Measurements from ENCODE around the gene MPPED2.

MPPED2 gene

GRCh38 chr11:30447058-30447640 lies 139.0 kb downstream of the MPPED2 start:
- DNase-seq: no peak

- no peak for DNase-seq
Measured at GRCh38 chr11:30446520-30446919, 139.6 kb downstream of the MPPED2 start.

DNA sequence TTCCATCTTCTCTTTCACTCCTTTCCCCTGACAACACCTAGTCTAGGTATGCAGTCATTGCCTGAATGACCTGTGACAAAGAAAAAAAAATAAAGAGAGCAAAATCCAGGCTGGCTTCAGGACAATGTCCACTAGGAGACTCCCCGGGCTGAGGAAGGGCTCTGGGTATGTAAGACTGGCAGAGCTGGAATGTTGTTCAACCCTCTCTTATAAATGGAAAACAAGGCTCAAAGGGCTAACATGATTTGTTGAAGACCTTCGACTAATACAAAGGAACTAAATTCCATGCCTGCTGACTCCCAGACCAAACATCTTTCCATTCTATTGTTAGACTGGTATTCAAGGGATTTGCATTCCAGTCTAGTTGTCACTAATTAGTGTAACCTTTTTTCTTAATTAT lies 141.1 kb downstream of the MPPED2 start:
- no peak for DNase-seq

DNA sequence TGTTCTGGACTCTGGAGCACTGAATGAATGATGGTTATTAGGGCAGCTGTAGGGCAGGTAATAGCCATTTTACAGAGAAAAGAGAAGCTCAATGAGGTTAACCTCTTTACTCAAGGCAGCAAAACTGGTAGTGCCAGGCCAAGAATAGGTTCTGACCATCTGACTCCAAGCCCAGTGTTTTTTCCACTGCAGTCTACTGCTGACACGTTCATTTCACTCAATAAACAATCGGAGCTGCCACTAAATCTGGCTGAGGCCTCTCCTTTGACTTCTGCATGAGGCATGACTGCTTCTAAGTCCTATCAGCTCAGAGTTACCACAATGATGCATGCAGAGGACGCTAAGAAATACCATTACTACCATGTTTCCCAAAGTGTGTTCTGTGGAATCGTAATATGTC lies 145.6 kb downstream of the MPPED2 start:
- no peak for DNase-seq

DNA sequence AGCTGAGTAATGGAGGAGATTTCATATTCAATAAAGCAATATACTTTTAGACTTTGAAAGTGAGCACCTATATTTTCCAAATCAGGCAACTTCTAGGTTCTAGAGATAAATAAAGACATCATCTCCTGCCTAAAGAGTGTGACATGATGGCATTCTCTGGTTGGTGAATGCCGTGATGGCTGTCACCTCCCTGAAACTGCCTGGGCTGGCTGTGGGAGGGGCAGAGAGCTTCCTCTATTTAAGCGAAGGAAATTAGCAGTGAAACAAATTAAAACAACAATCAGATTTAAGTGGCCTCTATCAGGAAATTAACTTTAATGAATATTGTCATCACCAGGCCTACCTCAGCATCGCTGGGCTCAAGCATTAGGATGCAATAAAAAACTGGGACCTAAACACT lies 149.4 kb downstream of the MPPED2 start:
- no peak for DNase-seq

DNA sequence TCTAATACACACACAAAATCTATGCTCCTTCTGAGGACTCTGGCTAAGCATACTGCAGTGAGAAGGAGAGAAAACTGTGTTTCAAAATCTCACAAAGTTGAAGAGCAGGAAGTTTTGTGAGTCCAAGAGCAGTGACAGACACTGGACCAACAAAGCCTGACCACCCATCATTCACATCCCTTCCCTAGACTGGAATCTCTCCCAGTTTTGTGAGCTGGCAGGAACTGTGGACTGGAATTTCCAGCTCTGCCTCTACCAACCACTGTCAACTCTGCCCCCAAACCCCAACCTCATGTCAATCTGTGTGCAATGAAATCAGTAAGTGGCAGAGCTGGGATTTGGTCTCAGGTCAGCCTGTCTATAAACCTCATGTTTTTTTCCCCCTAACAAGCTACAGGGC lies 150.7 kb downstream of the MPPED2 start:
- DNase-seq: no peak

GRCh38 chr11:30434901-30435300 lies 151.3 kb downstream of the MPPED2 start:
- no peak for DNase-seq

- DNase-seq: no peak
Measured at GRCh38 chr11:30433831-30434230, 152.3 kb downstream of the MPPED2 start.

DNA sequence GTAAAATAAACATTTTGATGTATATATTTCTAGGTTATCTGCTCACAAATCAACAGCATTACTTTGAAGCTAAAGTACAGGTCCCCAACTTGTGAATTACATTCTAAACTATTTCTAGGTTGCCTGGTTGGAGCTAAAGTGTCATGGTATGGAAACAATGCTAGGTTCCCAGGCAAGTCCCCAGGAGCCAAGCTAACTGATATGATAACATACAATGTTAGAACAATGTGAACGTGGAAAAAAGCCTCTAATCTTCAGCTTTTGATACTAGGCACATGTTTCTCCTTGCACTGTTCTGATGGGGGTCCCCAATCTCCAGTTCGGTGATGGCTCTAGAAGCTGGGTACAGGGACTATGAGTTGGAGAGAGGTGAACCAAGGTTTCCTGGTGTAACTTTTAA lies 153.4 kb downstream of the MPPED2 start:
- DNase-seq: no peak

- no peak for DNase-seq
Measured at GRCh38 chr11:30432178-30432577, 154.0 kb downstream of the MPPED2 start.

DNA sequence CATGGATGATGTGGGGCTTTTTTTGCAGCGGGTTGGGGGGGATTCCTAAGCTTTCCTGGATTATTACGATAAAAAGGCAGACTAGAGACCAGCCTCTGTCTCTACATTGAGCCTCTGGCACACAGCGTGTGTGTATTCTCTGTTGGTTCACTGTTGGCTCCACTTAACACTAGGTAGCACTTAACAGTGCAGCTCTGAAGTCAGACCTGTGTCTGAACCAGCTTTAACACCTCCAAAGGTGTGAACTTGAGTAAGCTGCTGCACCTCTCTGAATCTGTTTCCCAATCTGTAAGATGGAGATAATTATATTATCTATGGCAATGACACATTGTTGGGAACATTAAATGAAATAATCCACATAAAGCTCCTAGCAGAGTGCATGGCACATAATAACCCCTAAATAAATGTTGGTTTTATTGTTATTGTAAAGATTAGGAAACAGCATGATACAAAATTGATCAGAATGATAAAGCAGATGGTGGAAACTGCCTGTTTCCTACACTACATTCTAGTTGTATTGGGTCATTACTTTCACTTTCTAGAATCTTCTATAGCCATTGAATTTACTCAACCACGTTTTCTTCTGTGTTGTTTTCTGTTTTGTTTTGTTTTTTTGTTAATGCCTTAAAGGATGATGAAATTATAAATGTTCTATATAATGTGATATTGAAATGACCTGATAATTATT lies 154.9 kb downstream of the MPPED2 start:
- no peak for DNase-seq

- no peak for DNase-seq
Measured at GRCh38 chr11:30429550-30429949, 156.6 kb downstream of the MPPED2 start.

- no peak for DNase-seq
Measured at GRCh38 chr11:30426781-30427180, 159.4 kb downstream of the MPPED2 start.

GRCh38 chr11:30424844-30425243 lies 161.3 kb downstream of the MPPED2 start:
- DNase-seq: no peak

DNA sequence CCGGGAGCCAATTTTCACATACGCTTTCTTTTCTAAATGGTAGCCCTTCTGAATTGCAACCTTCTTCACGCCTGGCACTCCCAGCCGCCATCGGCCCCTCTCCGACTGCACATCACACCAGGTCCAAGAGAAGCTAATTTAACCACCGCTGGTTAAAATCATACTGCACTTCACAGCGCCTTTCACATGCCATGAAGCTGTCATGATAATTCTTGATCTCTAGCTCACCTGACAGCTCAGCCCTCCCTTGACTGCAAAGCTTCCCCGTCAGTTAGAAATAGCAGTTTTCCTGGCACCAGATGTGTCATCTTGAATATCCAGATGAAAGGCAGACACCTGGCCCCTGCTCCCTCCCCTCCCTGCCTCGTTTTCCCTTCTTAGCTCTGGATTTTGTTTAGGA lies 161.8 kb downstream of the MPPED2 start:
- no peak for DNase-seq

DNA sequence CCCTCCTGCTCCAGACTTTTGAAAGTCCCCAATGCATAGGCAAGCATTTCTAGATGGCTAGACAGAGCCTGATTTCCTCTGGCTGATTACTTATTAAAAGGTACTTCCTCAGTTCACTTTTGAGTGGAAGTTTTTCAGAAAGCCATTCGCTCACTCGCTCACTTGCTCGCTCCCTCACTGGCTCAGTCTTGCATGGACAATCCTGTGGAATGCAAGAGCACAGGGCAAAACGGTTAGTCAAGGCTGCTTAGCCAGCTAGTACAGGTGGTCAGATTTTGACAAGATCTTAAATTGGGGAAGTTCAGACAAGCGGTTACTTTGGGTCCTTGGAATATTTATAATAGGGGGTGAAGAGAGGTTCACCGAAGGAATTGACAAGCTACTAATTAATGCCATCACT lies 162.3 kb downstream of the MPPED2 start:
- DNase-seq: no peak

GRCh38 chr11:30423279-30423648 lies 162.9 kb downstream of the MPPED2 start:
- no peak for DNase-seq

DNA sequence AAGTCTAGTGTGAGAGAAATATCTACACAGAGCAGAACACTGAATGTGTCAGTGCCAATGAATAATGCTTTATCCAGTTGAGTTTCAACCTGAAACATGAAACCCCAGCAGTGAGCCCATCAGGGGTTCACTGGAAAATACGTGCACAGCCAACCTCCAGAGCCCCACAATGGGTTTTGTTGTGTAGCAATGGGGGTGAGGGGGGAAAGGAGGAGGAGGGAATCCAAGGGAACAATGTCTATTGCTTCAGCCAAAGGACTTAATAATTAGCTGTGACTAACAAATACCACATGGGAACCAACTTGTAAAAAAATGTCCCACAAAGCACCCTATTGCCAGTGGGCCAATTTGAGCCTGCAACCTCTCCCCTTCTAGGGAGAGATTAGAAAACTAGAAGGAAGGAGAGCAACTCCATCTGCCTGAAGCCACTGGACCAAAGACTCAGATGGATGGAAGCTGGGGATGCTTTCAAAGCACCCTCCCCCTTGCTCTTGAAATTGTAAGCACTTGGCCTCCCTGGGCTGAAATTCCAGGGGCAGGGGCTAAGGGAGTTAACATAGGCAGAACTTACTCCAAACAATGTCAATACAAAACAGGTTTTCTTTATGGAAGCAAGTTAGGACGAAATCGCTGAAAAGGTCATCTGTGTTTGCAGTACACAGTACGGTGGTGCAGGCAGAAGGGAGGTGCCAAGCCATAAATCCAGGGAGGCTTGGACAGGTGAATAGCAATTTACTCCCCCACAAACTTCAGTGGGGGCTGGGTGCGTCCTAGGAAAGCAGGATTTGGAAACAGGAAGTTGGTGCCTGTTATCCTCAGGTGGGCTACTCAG lies 163.5 kb downstream of the MPPED2 start:
- DNase-seq: no peak

GRCh38 chr11:30420233-30420787 lies 165.8 kb downstream of the MPPED2 start:
- no peak for DNase-seq

GRCh38 chr11:30414806-30415205 lies 171.3 kb downstream of the MPPED2 start:
- no peak for DNase-seq

DNA sequence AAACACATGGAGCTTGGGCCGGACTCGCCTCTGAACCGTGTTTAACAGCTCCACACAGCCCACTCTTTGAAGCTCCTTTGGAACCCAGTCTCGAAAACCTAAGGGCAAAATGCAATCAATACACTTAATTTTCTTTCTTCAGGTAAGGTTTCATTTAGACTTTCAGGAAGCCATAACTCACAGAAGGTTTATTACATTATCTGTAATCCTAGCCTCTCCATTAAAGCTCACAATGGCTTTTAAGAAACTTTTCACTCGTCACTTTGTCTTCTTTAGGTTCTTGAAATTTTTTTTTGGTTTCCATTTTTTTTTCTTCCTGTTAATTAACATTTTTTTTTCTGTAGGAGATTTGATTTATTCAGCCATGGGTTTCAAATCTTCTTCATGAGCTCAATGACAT lies 171.9 kb downstream of the MPPED2 start:
- no peak for DNase-seq

GRCh38 chr11:30412509-30412908 lies 173.6 kb downstream of the MPPED2 start:
- no peak for DNase-seq

DNA sequence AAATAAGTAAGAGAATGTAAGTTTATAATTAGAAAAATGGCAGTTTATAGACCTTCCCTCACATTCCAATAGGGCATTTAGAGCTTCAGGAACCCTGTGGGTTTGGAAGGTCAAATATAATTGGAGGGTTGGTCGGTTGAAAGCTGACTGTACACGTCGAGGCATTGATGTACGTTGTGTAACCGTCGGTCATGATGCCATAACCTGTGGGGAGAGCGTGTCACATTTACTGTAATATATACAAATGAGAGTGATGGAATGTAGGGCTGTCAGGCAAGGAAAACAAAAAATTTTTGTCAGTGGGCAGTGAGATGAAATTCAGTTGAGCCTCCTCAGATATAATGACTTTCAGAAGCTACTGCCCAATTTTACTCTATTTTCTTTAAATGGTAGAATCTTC lies 174.8 kb downstream of the MPPED2 start:
- no peak for DNase-seq

Data from activated CD4-positive, alpha-beta T cell treated with anti-CD3 and anti-CD28 coated beads, Interleukin-2, Interleukin-6, amounts not matched to agents 100 ng/mL and 50 ng/mL, durations not matched to agents 16 hours and 8 hours (primary cell).